Measurements from ENCODE around the gene CFI. TPM values are rescaled to one million over a fixed set of nuclear protein-coding genes. Genes with fewer than 3 reads are reported as not detected.

Gene CFI
- total and polyA plus RNA-seq, 9 of the 15 experiments (the other 6 are each of a cell fraction or from before 2014, with no cell fraction given) = 0.30 to 8.4 (median 0.95) TPM

- TF ChIP-seq ARID3B (CRISPR knock-in tag; IDR thresholded peaks at IDR 0.05; ENCODE audit: borderline replicate concordance) = no peak
- TF ChIP-seq ZFP36 (IDR thresholded peaks at IDR 0.05; ENCODE audit: low read depth, low read length, partially characterized antibody) = peak; percentile 18
- peak; percentile 90 for TF ChIP-seq FOXJ2 (tag; IDR thresholded peaks at IDR 0.05)
- TF ChIP-seq NKRF (IDR thresholded peaks at IDR 0.05; ENCODE audit: borderline replicate concordance) = no peak
- TF ChIP-seq PTBP1 (IDR thresholded peaks at IDR 0.05; ENCODE audit: low read depth, low read length) = no peak
- TF ChIP-seq CCNT2 (IDR thresholded peaks at IDR 0.05; ENCODE audit: borderline replicate concordance, extremely low read depth, insufficient read length, low read depth, low read length) = no peak
- TF ChIP-seq, protein P1, sequence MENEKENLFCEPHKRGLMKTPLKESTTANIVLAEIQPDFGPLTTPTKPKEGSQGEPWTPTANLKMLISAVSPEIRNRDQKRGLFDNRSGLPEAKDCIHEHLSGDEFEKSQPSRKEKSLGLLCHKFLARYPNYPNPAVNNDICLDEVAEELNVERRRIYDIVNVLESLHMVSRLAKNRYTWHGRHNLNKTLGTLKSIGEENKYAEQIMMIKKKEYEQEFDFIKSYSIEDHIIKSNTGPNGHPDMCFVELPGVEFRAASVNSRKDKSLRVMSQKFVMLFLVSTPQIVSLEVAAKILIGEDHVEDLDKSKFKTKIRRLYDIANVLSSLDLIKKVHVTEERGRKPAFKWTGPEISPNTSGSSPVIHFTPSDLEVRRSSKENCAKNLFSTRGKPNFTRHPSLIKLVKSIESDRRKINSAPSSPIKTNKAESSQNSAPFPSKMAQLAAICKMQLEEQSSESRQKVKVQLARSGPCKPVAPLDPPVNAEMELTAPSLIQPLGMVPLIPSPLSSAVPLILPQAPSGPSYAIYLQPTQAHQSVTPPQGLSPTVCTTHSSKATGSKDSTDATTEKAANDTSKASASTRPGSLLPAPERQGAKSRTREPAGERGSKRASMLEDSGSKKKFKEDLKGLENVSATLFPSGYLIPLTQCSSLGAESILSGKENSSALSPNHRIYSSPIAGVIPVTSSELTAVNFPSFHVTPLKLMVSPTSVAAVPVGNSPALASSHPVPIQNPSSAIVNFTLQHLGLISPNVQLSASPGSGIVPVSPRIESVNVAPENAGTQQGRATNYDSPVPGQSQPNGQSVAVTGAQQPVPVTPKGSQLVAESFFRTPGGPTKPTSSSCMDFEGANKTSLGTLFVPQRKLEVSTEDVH (IDR thresholded peaks at IDR 0.05; ENCODE audit: low read depth, partially characterized antibody) = no peak
- TF ChIP-seq ZNF398 (CRISPR knock-in tag; IDR thresholded peaks at IDR 0.05) = no peak
- no peak for TF ChIP-seq ZBTB7A (IDR thresholded peaks at IDR 0.05; ENCODE audit: borderline replicate concordance, control insufficient read depth, low read depth, low read length)
Observed at GRCh38 chr4:109735566-109736365, 66.0 kb downstream of the CFI start (continued).

Measured in K562 (cell line).